ENCODE results near the gene CIP2A.

CIP2A gene

GRCh38 chr3:108509263-108509662 is 80.0 kb downstream of the CIP2A start:
- FAIRE-seq, result no peak

- no peak for FAIRE-seq
Measured at GRCh38 chr3:108507902-108508301, 81.3 kb downstream of the CIP2A start.

- FAIRE-seq, result no peak
Measured at GRCh38 chr3:108505811-108506210, 83.4 kb downstream of the CIP2A start.

GRCh38 chr3:108503722-108504121 is 85.5 kb downstream of the CIP2A start:
- FAIRE-seq, result no peak

GRCh38 chr3:108501535-108501934 is 87.7 kb downstream of the CIP2A start:
- FAIRE-seq, result no peak

- FAIRE-seq, result no peak
Measured at GRCh38 chr3:108500728-108501127, 88.5 kb downstream of the CIP2A start.
